DOHH2 (cell line): ENCODE results near the gene INO80.
"Not testable (repeated sequence)": the region's sequence is repeated elsewhere in the genome, so short reads cannot be mapped to it uniquely, and the experiment has no call there.

Source experiments
- H3F3A ChIP-seq: fragments of 200-600 bp; sonication (generic), shearing (Covaris generic); 2 replicates; pipeline ENCODE4 v1.6.0; 2016; ENCODE audit warnings: antibody characterized with exemption, mild to moderate bottlenecking; ENCODE audit not compliant: control insufficient read depth, insufficient read depth
- H3K27ac ChIP-seq: fragments of 200-600 bp; sonication (generic); 2 replicates; pipeline ENCODE4 v1.5.1; 2014; ENCODE audit warnings: low read depth, mild to moderate bottlenecking, low read length, moderate library complexity
- H3K27me3 ChIP-seq: fragments of 200-600 bp; sonication (generic); 2 replicates; pipeline ENCODE4 v1.6.1; 2014; ENCODE audit warnings: mild to moderate bottlenecking, low read length, mixed read lengths; ENCODE audit not compliant: control insufficient read depth
- H3K36me3 ChIP-seq: fragments of 200-600 bp; sonication (generic); 2 replicates; pipeline ENCODE4 v1.6.1; 2014; ENCODE audit warnings: mild to moderate bottlenecking, low read length, moderate library complexity, mixed read lengths; ENCODE audit not compliant: control insufficient read depth
- H3K4me1 ChIP-seq: fragments of 200-600 bp; sonication (generic); 2 replicates; pipeline ENCODE4 v1.6.1; 2014; ENCODE audit warnings: mild to moderate bottlenecking, low read length, mixed read lengths; ENCODE audit not compliant: control insufficient read depth
- H3K4me2 ChIP-seq: fragments of 200-600 bp; sonication (generic); 2 replicates; pipeline ENCODE4 v1.6.0; 2014; ENCODE audit warnings: mild to moderate bottlenecking, low read length, moderate library complexity
- H3K4me3 ChIP-seq: fragments of 200-600 bp; sonication (generic); 2 replicates; pipeline ENCODE4 v1.5.1; 2014; ENCODE audit warnings: mild to moderate bottlenecking, low read length, mixed read lengths
- H3K79me2 ChIP-seq: fragments of 200-600 bp; sonication (generic); 2 replicates; pipeline ENCODE4 v1.6.1; 2014; ENCODE audit warnings: mild to moderate bottlenecking, low read length, mixed read lengths; ENCODE audit not compliant: control insufficient read depth
- H3K9me2 ChIP-seq: fragments of 200-600 bp; sonication (generic); replicated peaks from 2 replicates; pipeline ENCODE4 v1.6.1; 2014; ENCODE audit warnings: mild to moderate bottlenecking, low read length, mixed read lengths; ENCODE audit not compliant: control insufficient read depth
- H3K9me3 ChIP-seq: fragments of 200-600 bp; sonication (generic); 2 replicates; pipeline ENCODE4 v1.6.1; 2014; ENCODE audit warnings: antibody characterized with exemption, low read length, mixed read lengths; ENCODE audit not compliant: control insufficient read depth, insufficient read depth
- H4K20me1 ChIP-seq: fragments of 200-600 bp; sonication (generic); 2 replicates; pipeline ENCODE4 v1.6.0; 2014; ENCODE audit warnings: low read depth, mild to moderate bottlenecking, antibody characterized with exemption, low read length, moderate library complexity; ENCODE audit not compliant: control insufficient read depth, insufficient read depth
- CTCF ChIP-seq: fragments of 200-600 bp; sonication (generic); IDR thresholded peaks from one replicate; pipeline ENCODE4 v1.5.1; 2014; ENCODE audit warnings: antibody characterized with exemption, mild to moderate bottlenecking, low read depth, low read length; ENCODE audit not compliant: poor library complexity, severe bottlenecking
- EZH2phosphoT487 ChIP-seq: fragments of 200-600 bp; sonication (generic); IDR thresholded peaks from 2 replicates; pipeline ENCODE4 v1.6.1; 2017; ENCODE audit warnings: borderline replicate concordance, mild to moderate bottlenecking, antibody characterized with exemption, low read length, moderate library complexity, mixed read lengths

Gene INO80

GRCh38 chr15:40964006-40964405 is 152.1 kb downstream of the INO80 start:
- H4K20me1 ChIP-seq: no peaks in the 10 kb centered on the region
- H3K4me3 ChIP-seq: no peak overlapping the region
- H3K79me2 ChIP-seq: no peaks in the 10 kb centered on the region
- H3K4me2 ChIP-seq: no peak overlapping the region
- peaks cover 9% of the 10 kb centered on the region for H3K4me1 ChIP-seq
- H3K27me3 ChIP-seq: peaks cover 3% of the 10 kb centered on the region; the same call in 1 of the 2 replicates
- no peaks in the 10 kb centered on the region for H3K9me3 ChIP-seq
- H3K9me2 ChIP-seq: no peaks in the 10 kb centered on the region
- H3F3A ChIP-seq: no peaks in the 10 kb centered on the region
- H3K36me3 ChIP-seq: no peaks in the 10 kb centered on the region
- TF ChIP-seq EZH2phosphoT487: no peak
- no peak for TF ChIP-seq CTCF
- no peak overlapping the region for H3K27ac ChIP-seq

DNA sequence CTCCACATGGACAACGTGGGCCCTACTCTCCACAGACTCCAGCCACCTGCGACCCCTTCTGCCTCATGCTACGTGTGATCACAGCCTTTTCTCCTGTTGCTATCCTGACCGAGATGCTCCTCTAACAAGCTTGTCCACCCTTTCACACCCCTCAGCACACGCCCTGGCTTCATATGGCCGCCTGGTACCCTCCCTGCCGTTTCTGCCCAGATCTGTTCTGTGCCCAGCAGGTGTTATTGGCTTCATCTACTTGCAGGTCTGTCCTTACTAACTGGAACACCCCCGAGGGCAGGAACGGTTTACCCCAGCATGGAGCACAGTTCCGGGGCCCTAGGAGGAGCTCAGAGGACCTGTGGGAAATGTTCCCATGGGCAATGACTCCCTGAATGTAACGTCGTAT is 152.9 kb downstream of the INO80 start:
- Histone ChIP-seq H3K9me3 (no peaks in the 10 kb centered on the region), H4K20me1 (no peaks in the 10 kb centered on the region), H3K27ac (no peak overlapping the region), H3K4me3 (no peak overlapping the region), H3K79me2 (no peaks in the 10 kb centered on the region), H3K4me2 (no peak overlapping the region), H3F3A (no peaks in the 10 kb centered on the region), H3K4me1 (peaks cover 9% of the 10 kb centered on the region), H3K27me3 (peaks cover 3% of the 10 kb centered on the region; the same call in 1 of the 2 replicates), H3K9me2 (no peaks in the 10 kb centered on the region), H3K36me3 (no peaks in the 10 kb centered on the region)
- TF ChIP-seq CTCF (no peak), EZH2phosphoT487 (no peak)

DNA sequence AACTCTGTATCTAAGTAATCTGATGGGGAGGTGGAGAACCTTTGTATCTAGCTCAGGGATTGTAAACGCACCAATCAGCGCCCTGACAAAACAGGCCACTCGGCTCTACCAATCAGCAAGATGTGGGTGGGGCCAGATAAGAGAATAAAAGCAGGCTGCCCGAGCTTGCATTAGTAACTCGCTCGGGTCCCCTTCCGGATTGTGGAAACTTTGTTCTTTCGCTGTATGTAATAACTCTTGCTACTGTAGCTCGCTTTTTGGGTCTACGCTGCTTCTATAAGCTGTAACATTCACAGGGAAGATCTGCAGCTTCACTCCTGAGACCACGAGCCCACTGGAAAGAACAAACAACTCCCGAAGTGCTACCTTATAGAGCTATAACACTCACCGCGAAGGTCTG is 153.8 kb downstream of the INO80 start:
- not testable (repeated sequence) for H3K27me3 ChIP-seq, H3K36me3 ChIP-seq, H3K27ac ChIP-seq, H3F3A ChIP-seq, H3K9me2 ChIP-seq, H3K4me3 ChIP-seq, H3K79me2 ChIP-seq, H3K4me1 ChIP-seq, H3K9me3 ChIP-seq, H4K20me1 ChIP-seq, H3K4me2 ChIP-seq

- H3K79me2 ChIP-seq, H3K36me3 ChIP-seq, H3K4me1 ChIP-seq, H3K27me3 ChIP-seq, H3K9me2 ChIP-seq, H3K9me3 ChIP-seq, H4K20me1 ChIP-seq, H3K27ac ChIP-seq, H3F3A ChIP-seq, H3K4me2 ChIP-seq, H3K4me3 ChIP-seq: not testable (repeated sequence)
These were observed 154.3 kb downstream of the INO80 start for GRCh38 chr15:40961740-40962139.
